Body of pancreas (tissue), 4 donors: ENCODE data around the gene NCBP1. TPM values are rescaled to one million over a fixed set of nuclear protein-coding genes. Genes with fewer than 3 reads are reported as not detected.

Source experiments
- ATAC-seq: fragments of 150-250 bp; one replicate; pipeline ENCODE4 v1.9.1; 2016
- DNase-seq, 4 donors: peaks; one replicate each; pipeline ENCODE4 v3.0.0-alpha.2; 2019
- H3K27ac ChIP-seq, 4 donors: fragments of 200-600 bp; sonication (generic); 1 replicate in 3 of 4; 2 replicates in 1 of 4; pipeline versions ENCODE4 v1.5.1 to v1.6.1; 2016 to 2019; ENCODE audit warnings: mild to moderate bottlenecking in 1 of 4, mixed read lengths in 1 of 4, moderate library complexity in 1 of 4
- H3K27me3 ChIP-seq, 2 donors: fragments of 200-600 bp; sonication (generic); one replicate each; pipeline ENCODE4 v1.6.0; 2016; ENCODE audit warnings: mild to moderate bottlenecking in 1 of 2
- H3K36me3 ChIP-seq, 2 donors: fragments of 200-600 bp; sonication (generic); replicated peaks in 1 of 2; 2 replicates each; pipeline ENCODE4 v1.5.1; 2016; ENCODE audit warnings: low read depth in 2 of 2; ENCODE audit not compliant: insufficient read depth in 1 of 2
- H3K4me1 ChIP-seq: fragments of 200-600 bp; sonication (generic); one replicate; pipeline ENCODE4 v1.6.0; 2016
- H3K4me3 ChIP-seq, 2 donors: fragments of 200-600 bp; sonication (generic); 1 replicate in 1 of 2; 2 replicates in 1 of 2; pipeline ENCODE4 v1.5.1; 2016 to 2019
- H3K9me3 ChIP-seq, 3 donors: fragments of 200-600 bp; sonication (generic); 1 replicate in 2 of 3; 2 replicates in 1 of 3; pipeline ENCODE4 v1.5.1; 2016
- POLR2A ChIP-seq, 3 donors: fragments of 450-650 bp; IDR thresholded peaks; one replicate each; pipeline ENCODE4 v1.6.1; 2016; ENCODE audit warnings: antibody characterized with exemption in 3 of 3, mild to moderate bottlenecking in 2 of 3
- WGBS, 2 donors: methylation state at CpG; one replicate each; pipeline ENCODE4 v1.1.5; 2017; 5-methylcytosine and 5-hydroxymethylcytosine counted together
- intact Hi-C: fragments of 100-400 bp; cut with DNase I; formaldehyde crosslinking; loops from one replicate; pipeline ENCODE4 v1.15.1; 2023
- total RNA-seq, 2 donors: library from RNA; depleted of rRNA; stranded (reverse); fragments of >200 nt; gene quantifications; one replicate each; pipeline ENCODE4 v1.1.0, GENCODE V29; 2016
- TF ChIP-seq, protein P1 (sequence below), 7 experiments: fragments of 450-650 bp in 4 of 7; fragments of 200-600 bp in 3 of 7; sonication (generic) in 3 of 7; IDR thresholded peaks; one replicate each; pipeline ENCODE4 v1.5.1; 2016 to 2019; ENCODE audit warnings: antibody characterized with exemption in 7 of 7

The NCBP1 gene
- total RNA-seq, 2 donors from 2014 or later: 11.4 to 14.5 TPM

DNA sequence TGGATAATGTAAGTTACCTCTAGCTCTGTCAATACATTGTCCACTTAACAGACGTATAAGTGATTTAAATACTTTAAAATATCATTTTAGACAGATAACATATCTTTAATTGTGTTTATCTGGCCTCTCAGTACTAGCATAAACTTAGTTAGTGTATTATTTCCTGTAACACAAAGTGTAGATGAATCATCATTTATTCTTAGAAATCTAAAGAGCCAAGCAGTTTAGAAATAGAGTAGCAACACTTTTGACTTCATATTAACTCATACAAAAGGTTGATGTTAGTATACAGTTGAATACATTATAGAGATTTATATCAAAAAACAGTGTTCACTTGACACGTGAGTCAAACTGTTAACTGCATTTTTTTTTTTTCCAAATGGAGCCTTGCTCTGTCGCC is 18.0 kb downstream of the NCBP1 start:
- intact Hi-C loops: no loop called here
- Histone ChIP-seq H3K4me3 (no peak overlapping the region), H3K9me3 (no peaks in the 10 kb centered on the region), H3K4me1 (no peaks in the 10 kb centered on the region), H3K27ac (no peak overlapping the region), H3K27me3 (no peaks in the 10 kb centered on the region), H3K36me3 (peaks cover 0 to 16% of the 10 kb centered on the region in 2 donors)
- 76 to 84% methylated on average over 3 of the region's 3 CpGs for WGBS, 2 donors
- ATAC-seq (no peak), DNase-seq (no peak)
- no peak for TF ChIP-seq POLR2A (IDR thresholded peaks at IDR 0.05)
- TF ChIP-seq, protein P1, sequence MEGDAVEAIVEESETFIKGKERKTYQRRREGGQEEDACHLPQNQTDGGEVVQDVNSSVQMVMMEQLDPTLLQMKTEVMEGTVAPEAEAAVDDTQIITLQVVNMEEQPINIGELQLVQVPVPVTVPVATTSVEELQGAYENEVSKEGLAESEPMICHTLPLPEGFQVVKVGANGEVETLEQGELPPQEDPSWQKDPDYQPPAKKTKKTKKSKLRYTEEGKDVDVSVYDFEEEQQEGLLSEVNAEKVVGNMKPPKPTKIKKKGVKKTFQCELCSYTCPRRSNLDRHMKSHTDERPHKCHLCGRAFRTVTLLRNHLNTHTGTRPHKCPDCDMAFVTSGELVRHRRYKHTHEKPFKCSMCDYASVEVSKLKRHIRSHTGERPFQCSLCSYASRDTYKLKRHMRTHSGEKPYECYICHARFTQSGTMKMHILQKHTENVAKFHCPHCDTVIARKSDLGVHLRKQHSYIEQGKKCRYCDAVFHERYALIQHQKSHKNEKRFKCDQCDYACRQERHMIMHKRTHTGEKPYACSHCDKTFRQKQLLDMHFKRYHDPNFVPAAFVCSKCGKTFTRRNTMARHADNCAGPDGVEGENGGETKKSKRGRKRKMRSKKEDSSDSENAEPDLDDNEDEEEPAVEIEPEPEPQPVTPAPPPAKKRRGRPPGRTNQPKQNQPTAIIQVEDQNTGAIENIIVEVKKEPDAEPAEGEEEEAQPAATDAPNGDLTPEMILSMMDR (IDR thresholded peaks at IDR 0.05): no peak

DNA sequence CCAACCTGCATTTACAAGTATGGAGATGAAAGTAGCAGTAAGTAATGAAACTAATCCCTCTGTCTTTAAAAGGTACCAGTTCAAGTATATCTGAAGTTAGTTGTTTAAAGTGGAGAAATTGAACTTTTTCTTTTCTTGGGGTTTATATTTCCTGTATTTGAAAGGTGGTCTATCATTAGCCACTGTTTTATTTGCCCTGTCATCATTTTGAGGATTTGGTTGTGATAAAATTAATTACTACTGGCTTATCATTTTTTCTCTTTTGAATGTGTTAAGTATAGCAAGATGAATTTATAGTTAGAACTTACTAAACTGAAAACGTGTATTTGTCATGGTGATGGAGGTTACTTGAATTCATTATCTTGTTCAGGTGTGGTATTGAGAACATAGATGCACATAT is 25.1 kb downstream of the NCBP1 start:
- H3K4me1 ChIP-seq: no peaks in the 10 kb centered on the region
- H3K27ac ChIP-seq: no peak overlapping the region
- no peaks in the 10 kb centered on the region for H3K27me3 ChIP-seq
- H3K9me3 ChIP-seq: no peaks in the 10 kb centered on the region
- no peak for DNase-seq
- 51 to 54% methylated on average over 1 of the region's 1 CpG for WGBS, 2 donors
- no peak for TF ChIP-seq POLR2A (IDR thresholded peaks at IDR 0.05)
- TF ChIP-seq, protein P1 (IDR thresholded peaks at IDR 0.05): no peak
- ATAC-seq: no peak
- intact Hi-C loops: no loop called here
- H3K4me3 ChIP-seq: no peak overlapping the region
- H3K36me3 ChIP-seq: peaks cover 0 to 29% of the 10 kb centered on the region in 2 donors

DNA sequence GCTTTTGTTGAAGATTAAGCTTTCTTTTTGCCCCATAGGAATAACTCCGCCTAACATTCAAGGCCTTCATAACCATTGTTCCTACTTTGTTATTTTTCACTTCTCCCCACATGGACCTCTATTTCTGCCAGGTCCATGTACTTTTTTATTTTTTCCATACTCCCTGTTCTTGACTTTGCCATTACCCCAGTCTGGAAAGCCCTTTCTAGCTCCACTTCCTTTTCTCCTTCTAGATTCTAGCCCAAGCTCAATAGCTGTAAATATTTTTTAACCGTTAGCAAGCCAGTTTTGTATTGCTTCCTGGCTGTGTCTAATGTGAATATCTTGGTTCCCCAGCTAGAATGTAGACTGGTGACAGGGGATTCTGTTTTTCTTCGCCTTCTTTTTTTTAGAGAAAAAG is 26.1 kb downstream of the NCBP1 start:
- DNase-seq (no peak), ATAC-seq (no peak)
- Histone ChIP-seq H3K4me1 (no peaks in the 10 kb centered on the region), H3K27me3 (no peaks in the 10 kb centered on the region), H3K27ac (peak overlapping the region in 1 of 4 donors; percentile 4), H3K9me3 (no peaks in the 10 kb centered on the region), H3K4me3 (no peak overlapping the region), H3K36me3 (peaks cover 9 to 35% of the 10 kb centered on the region in 2 donors)
- TF ChIP-seq, protein P1 (IDR thresholded peaks at IDR 0.05): no peak
- no peak for TF ChIP-seq POLR2A (IDR thresholded peaks at IDR 0.05)
- 86 to 94% methylated on average over 3 of the region's 3 CpGs for WGBS, 2 donors
- intact Hi-C loops: no loop called here

DNA sequence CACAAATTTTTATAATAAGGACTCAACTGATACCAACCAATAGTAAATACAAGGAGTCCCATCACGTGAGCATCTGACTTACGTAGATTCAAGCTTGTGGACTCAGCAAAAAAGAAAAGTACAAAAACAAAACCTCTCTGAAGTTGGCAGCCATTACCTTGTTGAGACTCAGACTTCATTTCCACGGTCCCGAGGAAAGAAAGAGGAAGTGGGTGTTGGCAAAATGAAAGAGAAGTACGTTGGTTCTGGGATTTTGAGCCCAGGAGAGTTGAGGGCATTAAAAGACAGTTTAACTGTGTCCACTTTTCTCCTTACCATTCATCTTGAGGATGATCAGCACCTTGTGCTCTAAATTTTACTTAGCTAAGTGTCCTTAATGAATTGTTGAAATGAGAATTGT is 26.7 kb downstream of the NCBP1 start:
- DNase-seq (no peak), ATAC-seq (no peak)
- H3K27ac ChIP-seq: peak overlapping the region in 1 of 4 donors; percentile 17
- intact Hi-C loops: no loop called here
- no peak overlapping the region for H3K4me3 ChIP-seq
- no peaks in the 10 kb centered on the region for H3K9me3 ChIP-seq
- WGBS, 2 donors: 64 to 80% methylated on average over 5 of the region's 5 CpGs
- H3K27me3 ChIP-seq: no peaks in the 10 kb centered on the region
- peaks cover 14 to 32% of the 10 kb centered on the region in 2 donors for H3K36me3 ChIP-seq
- H3K4me1 ChIP-seq: no peaks in the 10 kb centered on the region
- TF ChIP-seq POLR2A (IDR thresholded peaks at IDR 0.05): no peak
- TF ChIP-seq, protein P1 (IDR thresholded peaks at IDR 0.05): no peak

DNA sequence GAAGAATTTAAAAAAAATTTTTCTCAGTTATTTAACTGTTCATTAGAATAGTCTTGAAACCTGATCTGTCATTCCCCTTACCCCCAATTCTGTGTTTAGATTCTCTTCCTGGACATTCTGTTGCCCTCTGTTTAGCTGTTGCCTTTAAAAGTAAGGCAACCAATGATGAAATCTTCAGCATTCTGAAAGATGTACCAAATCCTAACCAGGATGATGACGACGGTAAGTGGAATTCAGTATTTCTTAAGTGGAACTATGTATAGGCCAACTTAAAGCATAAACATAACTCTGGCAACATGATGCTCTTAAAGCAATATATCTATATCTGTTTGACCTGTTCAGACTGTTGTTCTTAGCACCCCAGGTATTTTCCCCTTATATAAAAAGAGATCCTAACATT is 27.2 kb downstream of the NCBP1 start:
- no peaks in the 10 kb centered on the region for H3K27me3 ChIP-seq
- TF ChIP-seq, protein P1 (IDR thresholded peaks at IDR 0.05): no peak
- TF ChIP-seq POLR2A (IDR thresholded peaks at IDR 0.05): no peak
- no peak for DNase-seq
- H3K9me3 ChIP-seq: no peaks in the 10 kb centered on the region
- H3K4me1 ChIP-seq: no peaks in the 10 kb centered on the region
- ATAC-seq: no peak
- H3K27ac ChIP-seq: peak overlapping the region in 1 of 4 donors; percentile 17
- intact Hi-C loops: no loop called here
- no peak overlapping the region for H3K4me3 ChIP-seq
- 94 to 95% methylated on average over 2 of the region's 2 CpGs for WGBS, 2 donors
- H3K36me3 ChIP-seq: peaks cover 16 to 31% of the 10 kb centered on the region in 2 donors
